ENCODE measurements around the gene ELOVL5.

Gene ELOVL5

GRCh38 chr6:53342217-53342616 lies 6.5 kb downstream of the ELOVL5 start:
- peak overlapping the region; percentile 62 for H3K27ac ChIP-seq
- no peak for TF ChIP-seq CTCF (IDR thresholded peaks at IDR 0.05)
- H3K27me3 ChIP-seq, result no peaks in the 10 kb centered on the region
- H3K4me1 ChIP-seq (ENCODE audit: control insufficient read depth in 1 of 2, insufficient read depth in 1 of 2, low read depth in 1 of 2, low read length in 1 of 2), result peaks cover 72 to 100% of the 10 kb centered on the region in 2 experiments
- H3K9me3 ChIP-seq, result no peaks in the 10 kb centered on the region
- H3K4me3 ChIP-seq (ENCODE audit: low read depth in 1 of 2, low read length in 1 of 2), result no peak overlapping the region
- H3K36me3 ChIP-seq, result peaks cover 9% of the 10 kb centered on the region

- TF ChIP-seq CTCF (IDR thresholded peaks at IDR 0.05), result no peak
- Histone ChIP-seq H3K9me3 (no peaks in the 10 kb centered on the region), H3K27me3 (no peaks in the 10 kb centered on the region), H3K4me3 (ENCODE audit: low read depth in 1 of 2, low read length in 1 of 2) (no peak overlapping the region), H3K36me3 (peaks cover 5% of the 10 kb centered on the region), H3K4me1 (ENCODE audit: control insufficient read depth in 1 of 2, insufficient read depth in 1 of 2, low read depth in 1 of 2, low read length in 1 of 2) (peaks cover 73 to 100% of the 10 kb centered on the region in 2 experiments), H3K27ac (peak overlapping the region; percentile 62)
These were observed 8.2 kb downstream of the ELOVL5 start for GRCh38 chr6:53340536-53340935.

- Histone ChIP-seq H3K27me3 (no peaks in the 10 kb centered on the region), H3K4me3 (ENCODE audit: low read depth in 1 of 2, low read length in 1 of 2) (no peak overlapping the region), H3K4me1 (ENCODE audit: control insufficient read depth in 1 of 2, insufficient read depth in 1 of 2, low read depth in 1 of 2, low read length in 1 of 2) (peaks cover 73 to 100% of the 10 kb centered on the region in 2 experiments), H3K9me3 (no peaks in the 10 kb centered on the region), H3K36me3 (no peaks in the 10 kb centered on the region), H3K27ac (peak overlapping the region; percentile 99)
- TF ChIP-seq CTCF (IDR thresholded peaks at IDR 0.05), result no peak
These were observed 9.3 kb downstream of the ELOVL5 start for GRCh38 chr6:53339424-53339823.

GRCh38 chr6:53338304-53338703 lies 10.4 kb downstream of the ELOVL5 start:
- peaks cover 75 to 100% of the 10 kb centered on the region in 2 experiments for H3K4me1 ChIP-seq (ENCODE audit: control insufficient read depth in 1 of 2, insufficient read depth in 1 of 2, low read depth in 1 of 2, low read length in 1 of 2)
- no peaks in the 10 kb centered on the region for H3K27me3 ChIP-seq
- H3K4me3 ChIP-seq (ENCODE audit: low read depth in 1 of 2, low read length in 1 of 2), result no peak overlapping the region
- no peaks in the 10 kb centered on the region for H3K36me3 ChIP-seq
- no peaks in the 10 kb centered on the region for H3K9me3 ChIP-seq
- no peak for TF ChIP-seq CTCF (IDR thresholded peaks at IDR 0.05)
- peak overlapping the region; percentile 99 for H3K27ac ChIP-seq

GRCh38 chr6:53336070-53336469 lies 12.7 kb downstream of the ELOVL5 start:
- peak overlapping the region; percentile 99 for H3K27ac ChIP-seq
- peaks cover 79 to 98% of the 10 kb centered on the region in 2 experiments for H3K4me1 ChIP-seq (ENCODE audit: control insufficient read depth in 1 of 2, insufficient read depth in 1 of 2, low read depth in 1 of 2, low read length in 1 of 2)
- no peaks in the 10 kb centered on the region for H3K9me3 ChIP-seq
- no peaks in the 10 kb centered on the region for H3K27me3 ChIP-seq
- TF ChIP-seq CTCF (IDR thresholded peaks at IDR 0.05), result no peak
- H3K36me3 ChIP-seq, result peaks cover 5% of the 10 kb centered on the region
- peak overlapping the region; percentile 60 to 61 for H3K4me3 ChIP-seq (ENCODE audit: low read depth in 1 of 2, low read length in 1 of 2)
